Transverse colon (tissue), 4 donors: ENCODE results near the gene VPS9D1. TPM values are rescaled to one million over a fixed set of nuclear protein-coding genes. Genes with fewer than 3 reads are reported as not detected.

Experiments used
- DNase-seq: peaks from one replicate; pipeline ENCODE4 v3.0.0-alpha.2; 2019
- H3K27ac ChIP-seq, 4 donors: fragments of 200-600 bp; sonication (generic); 2 replicates each; pipeline ENCODE4 v1.5.1; 2016 to 2018; ENCODE audit warnings: inconsistent platforms in 4 of 4
- H3K27me3 ChIP-seq: fragments of 200-600 bp; sonication (generic); 2 replicates; pipeline ENCODE4 v1.5.1; 2017; ENCODE audit warnings: inconsistent platforms
- H3K36me3 ChIP-seq, 4 donors: fragments of 200-600 bp; sonication (generic); 2 replicates each; pipeline ENCODE4 v1.5.1; 2017 to 2019; ENCODE audit warnings: inconsistent platforms in 4 of 4
- H3K4me1 ChIP-seq, 4 donors: fragments of 200-600 bp; sonication (generic); 2 replicates each; pipeline ENCODE4 v1.5.1; 2017 to 2020; ENCODE audit warnings: inconsistent platforms in 4 of 4
- H3K4me3 ChIP-seq, 4 donors: fragments of 200-600 bp; sonication (generic); 1 replicate in 1 of 4; 2 replicates in 3 of 4; pipeline versions ENCODE4 v1.5.1 to v1.6.1; 2017 to 2019; ENCODE audit warnings: inconsistent platforms in 4 of 4
- H3K9me3 ChIP-seq, 2 donors: fragments of 200-600 bp; sonication (generic); 2 replicates each; pipeline ENCODE4 v1.5.1; 2017 to 2019; ENCODE audit warnings: inconsistent platforms in 2 of 2
- CTCF ChIP-seq, 5 experiments: fragments of 200-600 bp in 3 of 5; fragments of 450-650 bp in 2 of 5; sonication (generic) in 3 of 5; IDR thresholded peaks; 1 replicate in 2 of 5; 2 replicates in 3 of 5; pipeline ENCODE4 v1.5.1; 2016 to 2017; ENCODE audit warnings: antibody characterized with exemption in 5 of 5, inconsistent platforms in 3 of 5, mild to moderate bottlenecking in 2 of 5, moderate library complexity in 1 of 5
- EP300 ChIP-seq: sonication (generic); formaldehyde crosslinking; IDR thresholded peaks from one replicate; pipeline ENCODE4 v1.6.1; 2017; ENCODE audit warnings: antibody characterized with exemption, low read depth
- POLR2A ChIP-seq: fragments of 450-650 bp; IDR thresholded peaks from one replicate; pipeline ENCODE4 v1.6.1; 2016; ENCODE audit warnings: antibody characterized with exemption, mild to moderate bottlenecking, moderate library complexity
- POLR2AphosphoS5 ChIP-seq, 3 donors: sonication (generic); formaldehyde crosslinking; IDR thresholded peaks; one replicate each; pipeline ENCODE4 v1.6.1; 2016; ENCODE audit warnings: antibody characterized with exemption in 3 of 3
- WGBS, 2 donors: methylation state at CpG; one replicate each; pipeline ENCODE4 v1.1.5; 2018; ENCODE audit warnings: low coverage in 1 of 2; 5-methylcytosine and 5-hydroxymethylcytosine counted together
- in situ Hi-C, 4 donors: fragments of 200-750 bp; cut with MboI; loops; one replicate each; pipeline versions ENCODE4 v1.15.0 to v1.15.1; 2017; ENCODE audit warnings: low sequenced_read_pairs in 3 of 4, low pct_ligation_motif_present in 1 of 4, low pct_unique_long_range_greater_than_20kb in 1 of 4
- intact Hi-C: fragments of 100-400 bp; cut with DNase I; formaldehyde crosslinking; loops from one replicate; pipeline ENCODE4 v1.15.1; 2023; ENCODE audit warnings: low total_unique reads
- total RNA-seq, 4 donors: library from RNA; depleted of rRNA; stranded (reverse); fragments of >200 nt; gene quantifications; one replicate each; pipeline ENCODE4 v1.1.0, GENCODE V29; 2016

Gene VPS9D1
- total RNA-seq, 4 donors from 2014 or later: 13.1 to 54.6 (median 18.8) TPM

- in situ Hi-C loops: no loop called here
- Histone ChIP-seq H3K4me3 (no peak overlapping the region), H3K27ac (no peak overlapping the region), H3K4me1 (peaks cover 4 to 33% (median 22%) of the 10 kb centered on the region in 4 donors), H3K9me3 (no peaks in the 10 kb centered on the region), H3K36me3 (peaks cover 0 to 6% (median 0%) of the 10 kb centered on the region in 4 donors), H3K27me3 (no peaks in the 10 kb centered on the region)
- 94% methylated on average over 15 of the region's 32 CpGs; no CpG with 5 or more reads in 1 of the 2 donors for WGBS, 2 donors
- intact Hi-C loops: no loop called here
- TF ChIP-seq POLR2AphosphoS5 (IDR thresholded peaks at IDR 0.05) (no peak), POLR2A (no peak), CTCF (IDR thresholded peaks at IDR 0.05) (no peak), EP300 (no peak)
- DNase-seq: no peak
Measured at GRCh38 chr16:89697616-89698331, 22.9 kb downstream of the VPS9D1 start.

GRCh38 chr16:89697161-89697615, 23.5 kb downstream of the VPS9D1 start:
- WGBS, 2 donors: 92% methylated on average over 17 of the region's 19 CpGs; no CpG with 5 or more reads in 1 of the 2 donors
- peak in 1 of 3 donors; percentile 23 for TF ChIP-seq POLR2AphosphoS5 (IDR thresholded peaks at IDR 0.05)
- TF ChIP-seq CTCF (IDR thresholded peaks at IDR 0.05): no peak
- no peaks in the 10 kb centered on the region for H3K9me3 ChIP-seq
- no peaks in the 10 kb centered on the region for H3K27me3 ChIP-seq
- DNase-seq: no peak
- no peak overlapping the region for H3K4me3 ChIP-seq
- H3K4me1 ChIP-seq: peaks cover 4 to 30% (median 20%) of the 10 kb centered on the region in 4 donors
- H3K27ac ChIP-seq: no peak overlapping the region
- peaks cover 0 to 11% (median 1%) of the 10 kb centered on the region in 4 donors for H3K36me3 ChIP-seq
- in situ Hi-C loops (no loop called here), intact Hi-C loops (no loop called here)

- TF ChIP-seq CTCF (IDR thresholded peaks at IDR 0.05): no peak
- peak; percentile 12 for TF ChIP-seq POLR2A
- Histone ChIP-seq H3K4me3 (no peak overlapping the region), H3K27me3 (no peaks in the 10 kb centered on the region), H3K4me1 (peaks cover 4 to 25% (median 18%) of the 10 kb centered on the region in 4 donors), H3K36me3 (peaks cover 0 to 16% (median 4%) of the 10 kb centered on the region in 4 donors), H3K9me3 (no peaks in the 10 kb centered on the region), H3K27ac (no peak overlapping the region)
- in situ Hi-C loops (no loop called here), intact Hi-C loops (no loop called here)
- WGBS, 2 donors: 71% methylated on average over 18 of the region's 18 CpGs; no CpG with 5 or more reads in 1 of the 2 donors
- peak; percentile 59 for DNase-seq
Measured at GRCh38 chr16:89696670-89697128, 24.0 kb downstream of the VPS9D1 start.

GRCh38 chr16:89695875-89696669, 24.6 kb downstream of the VPS9D1 start:
- Histone ChIP-seq H3K36me3 (peaks cover 0 to 22% (median 7%) of the 10 kb centered on the region in 4 donors), H3K27me3 (no peaks in the 10 kb centered on the region), H3K9me3 (no peaks in the 10 kb centered on the region), H3K4me3 (no peak overlapping the region), H3K4me1 (peaks cover 4 to 21% (median 16%) of the 10 kb centered on the region in 4 donors), H3K27ac (no peak overlapping the region)
- in situ Hi-C loops: no loop called here
- intact Hi-C loops: no loop called here
- whole genome bisulfite sequencing, 2 donors: 80% methylated on average over 20 of the region's 25 CpGs; no CpG with 5 or more reads in 1 of the 2 donors
- DNase-seq: no peak
- TF ChIP-seq EP300 (no peak), POLR2AphosphoS5 (IDR thresholded peaks at IDR 0.05) (no peak), CTCF (IDR thresholded peaks at IDR 0.05) (no peak), POLR2A (no peak)
